GM19025 (cell line): ENCODE measurements around the gene ZNF615.
"Not testable (repeated sequence)": the region's sequence is repeated elsewhere in the genome, so short reads cannot be mapped to it uniquely, and the experiment has no call there.

Experiments
- ATAC-seq: cut with Tn5 transposase; IDR thresholded peaks from one replicate; pipeline ENCODE4 v1.9.1; 2021; ENCODE audit warnings: mild to moderate bottlenecking, low read depth, moderate library complexity; ENCODE audit not compliant: unreplicated experiment

The ZNF615 gene

DNA sequence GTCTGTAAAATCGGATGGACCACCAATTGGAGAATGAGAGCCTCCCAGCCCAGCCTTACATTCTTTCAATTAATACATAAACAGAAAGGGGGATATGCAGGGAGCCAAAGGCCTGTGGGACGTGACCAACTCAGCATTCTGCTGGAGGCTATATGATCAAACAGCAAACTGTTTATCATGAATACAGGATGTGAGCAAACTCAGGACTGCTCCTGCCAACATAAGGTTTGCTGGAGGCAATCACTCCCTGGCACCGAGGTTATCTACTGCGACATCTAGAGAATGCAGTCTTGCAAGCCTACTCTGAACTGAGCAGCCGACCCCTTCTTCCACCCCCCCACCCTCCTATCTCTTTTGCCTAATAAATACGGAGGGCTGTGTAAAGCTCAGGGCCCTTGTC, 27.1 kb downstream of the ZNF615 start:
- ATAC-seq: not testable (repeated sequence)

- no peak for ATAC-seq
Observed at GRCh38 chr19:51980116-51980736, 27.8 kb downstream of the ZNF615 start.

DNA sequence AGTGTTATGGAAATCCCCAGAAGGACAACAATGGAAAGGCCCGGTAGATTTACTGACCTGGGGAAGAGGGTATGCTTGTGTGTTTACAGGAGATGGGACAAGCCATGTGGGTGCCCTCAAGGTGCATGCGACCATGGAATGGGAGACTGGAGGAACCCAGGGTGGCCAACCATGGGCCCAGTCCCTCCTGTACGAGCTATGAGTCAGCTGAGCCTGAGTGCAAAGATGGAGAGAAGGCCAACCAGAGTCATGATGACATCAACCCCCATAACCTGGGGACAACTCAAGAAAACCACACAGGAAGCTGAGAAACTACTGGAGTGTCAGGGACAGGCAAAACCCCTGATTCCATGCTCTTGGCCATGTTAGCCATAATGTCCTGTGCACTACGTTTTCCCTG, 29.1 kb downstream of the ZNF615 start:
- ATAC-seq: no peak

DNA sequence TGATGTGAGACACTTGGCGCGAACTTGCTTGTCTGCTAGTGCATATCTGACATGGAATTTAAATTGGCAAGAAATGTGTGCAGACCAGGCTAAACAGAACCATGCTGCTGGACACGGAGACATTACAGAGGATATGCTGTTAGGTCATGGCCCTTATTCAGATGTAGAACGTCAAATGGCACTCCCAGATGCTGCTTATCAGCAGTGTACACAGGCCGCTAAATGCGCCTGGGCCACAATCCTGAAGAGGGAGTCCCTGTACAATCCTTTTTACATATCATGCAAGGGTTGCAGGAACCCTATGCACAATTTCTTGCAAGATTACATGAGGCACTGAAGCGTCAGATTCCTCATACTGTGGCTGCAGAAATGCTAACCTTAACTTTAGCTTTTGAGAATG, 30.7 kb downstream of the ZNF615 start:
- ATAC-seq: no peak

DNA sequence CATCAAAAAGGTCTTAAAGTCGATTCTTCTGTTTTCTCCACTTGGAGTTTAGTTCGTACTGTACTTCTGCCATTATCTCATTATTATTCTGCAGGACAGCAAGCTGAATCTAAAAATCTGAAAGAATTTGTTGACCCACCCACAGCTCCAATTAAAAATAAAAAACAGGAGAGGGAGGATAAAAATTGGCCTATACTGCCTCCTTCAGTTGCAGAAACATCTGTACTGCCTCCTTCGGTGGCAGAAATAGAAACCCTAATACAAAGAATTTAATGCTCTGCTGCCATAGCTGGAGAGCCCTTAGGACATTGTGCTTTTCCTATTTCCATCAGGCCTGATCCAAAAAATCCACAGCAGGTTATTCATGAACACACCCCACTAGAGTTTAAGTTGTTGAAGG, 31.2 kb downstream of the ZNF615 start:
- ATAC-seq: no peak

DNA sequence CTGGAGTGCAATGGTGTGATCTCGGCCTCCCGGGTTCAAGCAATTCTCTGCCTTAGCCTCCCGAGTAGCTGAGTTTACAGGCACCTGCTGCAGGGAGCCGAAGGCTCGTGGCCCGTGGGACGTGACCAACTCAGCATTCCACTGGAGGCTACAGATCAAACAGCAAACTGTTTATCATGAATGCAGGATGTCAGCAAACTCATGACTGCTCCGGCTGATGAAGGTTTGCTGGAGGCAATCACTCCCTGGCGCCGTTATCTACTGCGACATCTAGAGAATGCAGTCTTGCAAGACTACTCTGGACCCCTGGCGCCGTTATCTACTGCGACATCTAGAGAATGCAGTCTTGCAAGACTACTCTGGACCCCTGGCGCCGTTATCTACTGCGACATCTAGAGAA, 32.2 kb downstream of the ZNF615 start:
- ATAC-seq: not testable (repeated sequence)

DNA sequence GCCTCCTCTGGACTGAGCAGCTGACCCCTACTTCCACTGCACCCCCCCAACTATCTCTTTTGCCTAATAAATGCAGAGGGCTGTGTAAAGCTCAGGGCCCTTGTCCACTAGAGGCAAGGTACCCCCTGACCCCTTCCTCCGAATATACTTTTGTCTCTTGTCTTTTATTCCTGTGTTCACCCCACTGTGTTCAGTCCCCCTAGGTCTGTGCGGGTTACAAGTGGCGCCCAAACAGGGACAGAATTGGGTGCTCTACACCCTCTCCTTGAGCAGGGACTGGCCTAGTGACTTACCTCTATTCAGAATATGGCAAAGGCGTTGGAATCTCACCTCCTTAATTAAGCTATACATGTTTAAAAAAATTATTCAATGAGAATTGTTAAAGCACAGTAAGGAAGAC, 36.4 kb downstream of the ZNF615 start:
- no peak for ATAC-seq

GRCh38 chr19:51970718-51971117, 37.3 kb downstream of the ZNF615 start:
- no peak for ATAC-seq

DNA sequence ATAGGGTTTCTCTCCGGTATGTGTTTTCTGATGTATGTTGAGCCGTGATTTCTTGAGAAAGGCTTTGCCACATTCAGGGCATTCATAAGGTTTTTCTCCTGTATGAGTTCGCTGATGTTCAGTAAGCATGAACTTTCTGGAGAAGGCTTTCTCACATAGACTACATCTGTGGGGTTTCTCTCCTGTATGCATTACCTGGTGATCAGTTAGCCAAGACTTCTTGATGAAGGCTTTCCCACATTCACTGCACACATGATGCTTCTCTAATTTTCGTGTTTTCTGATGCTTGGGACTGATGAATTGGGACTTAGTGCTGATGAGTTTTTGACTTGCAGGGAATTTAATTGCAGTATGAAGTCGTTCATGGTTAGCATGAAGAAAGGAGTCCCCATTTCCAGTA, 42.4 kb downstream of the ZNF615 start:
- no peak for ATAC-seq

- not testable (repeated sequence) for ATAC-seq
Observed at GRCh38 chr19:51960621-51961233, 47.3 kb downstream of the ZNF615 start.

GRCh38 chr19:51959791-51960190, 48.2 kb downstream of the ZNF615 start:
- no peak for ATAC-seq

DNA sequence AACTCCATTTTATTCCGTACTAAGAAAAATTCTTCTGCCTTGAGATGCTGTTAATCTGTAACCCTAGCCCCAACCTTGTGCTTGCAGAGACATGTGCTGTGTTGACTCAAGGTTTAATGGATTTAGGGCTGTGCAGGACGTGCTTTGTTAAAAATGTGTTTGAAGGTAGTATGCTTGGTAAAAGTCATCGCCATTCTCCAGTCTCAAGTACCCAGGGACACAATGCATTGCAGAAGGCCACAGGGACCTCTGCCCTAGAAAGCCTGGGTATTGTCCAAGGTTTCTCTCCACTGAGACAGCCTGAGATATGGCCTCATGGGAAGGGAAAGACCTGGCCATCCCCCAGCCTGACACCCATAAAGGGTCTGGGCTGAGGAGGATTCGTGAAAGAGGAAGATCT, 50.2 kb downstream of the ZNF615 start:
- ATAC-seq: not testable (repeated sequence)

GRCh38 chr19:51948975-51949374, 59.0 kb downstream of the ZNF615 start:
- no peak for ATAC-seq

GRCh38 chr19:51946602-51947001, 61.4 kb downstream of the ZNF615 start:
- ATAC-seq: no peak

- ATAC-seq: no peak
Observed at GRCh38 chr19:51944798-51945552, 63.0 kb downstream of the ZNF615 start.
